Measurements from ENCODE around the gene GFOD2. TPM values are rescaled to one million over a fixed set of nuclear protein-coding genes. Genes with fewer than 3 reads are reported as not detected.

GFOD2 gene
- total and polyA plus RNA-seq, 2 of the 13 experiments (the other 11 are each of a cell fraction or from before 2014, with no cell fraction given) = 11.1 to 17.2 TPM

DNA sequence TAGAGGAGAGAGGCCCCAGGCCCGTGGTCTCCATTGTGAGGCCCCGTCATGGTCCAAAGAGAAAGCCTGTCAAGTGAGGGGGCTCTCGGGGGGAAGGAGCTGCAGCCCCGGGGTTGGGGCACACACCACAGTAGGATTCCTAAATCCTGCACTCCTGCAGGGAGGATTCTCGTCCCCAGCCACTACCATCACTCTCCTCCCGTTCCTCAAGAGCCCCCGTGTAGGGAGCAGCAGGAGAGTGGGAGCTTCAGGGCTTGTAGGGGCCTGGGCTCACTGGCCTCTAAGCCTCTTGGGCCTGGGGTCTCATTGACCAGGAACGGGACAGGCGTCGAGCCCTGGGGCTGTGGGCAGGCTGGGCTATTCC, 51.7 kb downstream of the GFOD2 start (continued):
- TF ChIP-seq, protein P1, sequence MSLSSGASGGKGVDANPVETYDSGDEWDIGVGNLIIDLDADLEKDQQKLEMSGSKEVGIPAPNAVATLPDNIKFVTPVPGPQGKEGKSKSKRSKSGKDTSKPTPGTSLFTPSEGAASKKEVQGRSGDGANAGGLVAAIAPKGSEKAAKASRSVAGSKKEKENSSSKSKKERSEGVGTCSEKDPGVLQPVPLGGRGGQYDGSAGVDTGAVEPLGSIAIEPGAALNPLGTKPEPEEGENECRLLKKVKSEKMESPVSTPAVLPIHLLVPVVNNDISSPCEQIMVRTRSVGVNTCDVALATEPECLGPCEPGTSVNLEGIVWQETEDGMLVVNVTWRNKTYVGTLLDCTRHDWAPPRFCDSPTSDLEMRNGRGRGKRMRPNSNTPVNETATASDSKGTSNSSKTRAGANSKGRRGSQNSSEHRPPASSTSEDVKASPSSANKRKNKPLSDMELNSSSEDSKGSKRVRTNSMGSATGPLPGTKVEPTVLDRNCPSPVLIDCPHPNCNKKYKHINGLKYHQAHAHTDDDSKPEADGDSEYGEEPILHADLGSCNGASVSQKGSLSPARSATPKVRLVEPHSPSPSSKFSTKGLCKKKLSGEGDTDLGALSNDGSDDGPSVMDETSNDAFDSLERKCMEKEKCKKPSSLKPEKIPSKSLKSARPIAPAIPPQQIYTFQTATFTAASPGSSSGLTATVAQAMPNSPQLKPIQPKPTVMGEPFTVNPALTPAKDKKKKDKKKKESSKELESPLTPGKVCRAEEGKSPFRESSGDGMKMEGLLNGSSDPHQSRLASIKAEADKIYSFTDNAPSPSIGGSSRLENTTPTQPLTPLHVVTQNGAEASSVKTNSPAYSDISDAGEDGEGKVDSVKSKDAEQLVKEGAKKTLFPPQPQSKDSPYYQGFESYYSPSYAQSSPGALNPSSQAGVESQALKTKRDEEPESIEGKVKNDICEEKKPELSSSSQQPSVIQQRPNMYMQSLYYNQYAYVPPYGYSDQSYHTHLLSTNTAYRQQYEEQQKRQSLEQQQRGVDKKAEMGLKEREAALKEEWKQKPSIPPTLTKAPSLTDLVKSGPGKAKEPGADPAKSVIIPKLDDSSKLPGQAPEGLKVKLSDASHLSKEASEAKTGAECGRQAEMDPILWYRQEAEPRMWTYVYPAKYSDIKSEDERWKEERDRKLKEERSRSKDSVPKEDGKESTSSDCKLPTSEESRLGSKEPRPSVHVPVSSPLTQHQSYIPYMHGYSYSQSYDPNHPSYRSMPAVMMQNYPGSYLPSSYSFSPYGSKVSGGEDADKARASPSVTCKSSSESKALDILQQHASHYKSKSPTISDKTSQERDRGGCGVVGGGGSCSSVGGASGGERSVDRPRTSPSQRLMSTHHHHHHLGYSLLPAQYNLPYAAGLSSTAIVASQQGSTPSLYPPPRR (CRISPR knock-in tag; IDR thresholded peaks at IDR 0.05; ENCODE audit: borderline replicate concordance) = no peak; the same call in 1 of the 2 replicates
- TF ChIP-seq NR2F6 (IDR thresholded peaks at IDR 0.05) (no peak), NR2F6 (CRISPR knock-in tag; IDR thresholded peaks at IDR 0.05) (no peak), ZNF580 (CRISPR knock-in tag; IDR thresholded peaks at IDR 0.05; ENCODE audit: borderline replicate concordance, low read depth) (no peak), ELF4 (CRISPR knock-in tag; IDR thresholded peaks at IDR 0.05; ENCODE audit: borderline replicate concordance) (no peak), WIZ (CRISPR knock-in tag; IDR thresholded peaks at IDR 0.05) (no peak), CBX1 (IDR thresholded peaks at IDR 0.05; ENCODE audit: low read depth) (no peak), ZNF367 (CRISPR knock-in tag; IDR thresholded peaks at IDR 0.05; ENCODE audit: borderline replicate concordance) (no peak), GLMP (CRISPR knock-in tag; IDR thresholded peaks at IDR 0.05; ENCODE audit: borderline replicate concordance) (no peak), TBL1XR1 (IDR thresholded peaks at IDR 0.05; ENCODE audit: borderline replicate concordance, low read length, partially characterized antibody) (no peak), KDM6A (CRISPR knock-in tag; IDR thresholded peaks at IDR 0.05; ENCODE audit: low read depth) (no peak), KDM3A (CRISPR knock-in tag; IDR thresholded peaks at IDR 0.05; ENCODE audit: low read depth) (no peak), REPIN1 (CRISPR knock-in tag; IDR thresholded peaks at IDR 0.05; ENCODE audit: borderline replicate concordance, low read depth) (no peak), HNF4G (IDR thresholded peaks at IDR 0.05; ENCODE audit: borderline replicate concordance, low read depth, low read length) (no peak), HNF4G (CRISPR knock-in tag; IDR thresholded peaks at IDR 0.05; ENCODE audit: borderline replicate concordance, low read depth) (0 out of 2 replicates have a peak, but pooled peaks have one; percentile 3), CREM (IDR thresholded peaks at IDR 0.05) (no peak), CREM (CRISPR knock-in tag; IDR thresholded peaks at IDR 0.05) (no peak)
- TF ChIP-seq, protein P2, sequence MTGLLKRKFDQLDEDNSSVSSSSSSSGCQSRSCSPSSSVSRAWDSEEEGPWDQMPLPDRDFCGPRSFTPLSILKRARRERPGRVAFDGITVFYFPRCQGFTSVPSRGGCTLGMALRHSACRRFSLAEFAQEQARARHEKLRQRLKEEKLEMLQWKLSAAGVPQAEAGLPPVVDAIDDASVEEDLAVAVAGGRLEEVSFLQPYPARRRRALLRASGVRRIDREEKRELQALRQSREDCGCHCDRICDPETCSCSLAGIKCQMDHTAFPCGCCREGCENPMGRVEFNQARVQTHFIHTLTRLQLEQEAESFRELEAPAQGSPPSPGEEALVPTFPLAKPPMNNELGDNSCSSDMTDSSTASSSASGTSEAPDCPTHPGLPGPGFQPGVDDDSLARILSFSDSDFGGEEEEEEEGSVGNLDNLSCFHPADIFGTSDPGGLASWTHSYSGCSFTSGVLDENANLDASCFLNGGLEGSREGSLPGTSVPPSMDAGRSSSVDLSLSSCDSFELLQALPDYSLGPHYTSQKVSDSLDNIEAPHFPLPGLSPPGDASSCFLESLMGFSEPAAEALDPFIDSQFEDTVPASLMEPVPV (CRISPR knock-in tag; IDR thresholded peaks at IDR 0.05) = peak; percentile 23; the same call in 1 of the 2 replicates
- TF ChIP-seq, protein P3, sequence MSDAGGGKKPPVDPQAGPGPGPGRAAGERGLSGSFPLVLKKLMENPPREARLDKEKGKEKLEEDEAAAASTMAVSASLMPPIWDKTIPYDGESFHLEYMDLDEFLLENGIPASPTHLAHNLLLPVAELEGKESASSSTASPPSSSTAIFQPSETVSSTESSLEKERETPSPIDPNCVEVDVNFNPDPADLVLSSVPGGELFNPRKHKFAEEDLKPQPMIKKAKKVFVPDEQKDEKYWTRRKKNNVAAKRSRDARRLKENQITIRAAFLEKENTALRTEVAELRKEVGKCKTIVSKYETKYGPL (CRISPR knock-in tag; IDR thresholded peaks at IDR 0.05) = no peak
- TF ChIP-seq, protein P4, sequence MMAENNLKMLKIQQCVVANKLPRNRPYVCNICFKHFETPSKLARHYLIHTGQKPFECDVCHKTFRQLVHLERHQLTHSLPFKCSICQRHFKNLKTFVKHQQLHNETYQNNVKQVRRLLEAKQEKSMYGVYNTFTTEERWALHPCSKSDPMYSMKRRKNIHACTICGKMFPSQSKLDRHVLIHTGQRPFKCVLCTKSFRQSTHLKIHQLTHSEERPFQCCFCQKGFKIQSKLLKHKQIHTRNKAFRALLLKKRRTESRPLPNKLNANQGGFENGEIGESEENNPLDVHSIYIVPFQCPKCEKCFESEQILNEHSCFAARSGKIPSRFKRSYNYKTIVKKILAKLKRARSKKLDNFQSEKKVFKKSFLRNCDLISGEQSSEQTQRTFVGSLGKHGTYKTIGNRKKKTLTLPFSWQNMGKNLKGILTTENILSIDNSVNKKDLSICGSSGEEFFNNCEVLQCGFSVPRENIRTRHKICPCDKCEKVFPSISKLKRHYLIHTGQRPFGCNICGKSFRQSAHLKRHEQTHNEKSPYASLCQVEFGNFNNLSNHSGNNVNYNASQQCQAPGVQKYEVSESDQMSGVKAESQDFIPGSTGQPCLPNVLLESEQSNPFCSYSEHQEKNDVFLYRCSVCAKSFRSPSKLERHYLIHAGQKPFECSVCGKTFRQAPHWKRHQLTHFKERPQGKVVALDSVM (CRISPR knock-in tag; IDR thresholded peaks at IDR 0.05) = no peak
